WTC11 (cell line): Measurements from ENCODE around the gene PEAR1. TPM values are rescaled to one million over a fixed set of nuclear protein-coding genes. Genes with fewer than 3 reads are reported as not detected.

Experiments used
- ATAC-seq: fragments of 200-7000 bp; cut with Tn5 transposase; 2 replicates; pipeline ENCODE4 v1.10.0; 2021; ENCODE audit warnings: mild to moderate bottlenecking, moderate library complexity
- CTCF ChIA-PET: fragments of 300-600 bp; sonication (Branson Sonifier 250); formaldehyde crosslinking; loops from one replicate; lab custom pipeline; 2021; ENCODE audit warnings: antibody characterized with exemption; lab: Charles Lee
- POLR2A ChIA-PET: fragments of 350-600 bp; sonication (Branson Sonifier 250); formaldehyde crosslinking; loops from one replicate; lab custom pipeline; 2021; ENCODE audit warnings: antibody characterized with exemption; lab: Charles Lee
- DNase-seq: peaks from one replicate; pipeline ENCODE4 v3.0.0; 2021; ENCODE audit warnings: low spot score
- H3K27ac Mint-ChIP-seq: 2 replicates; pipeline ENCODE4 v1.8.0; 2021; ENCODE audit warnings: mixed read lengths
- H3K27me3 Mint-ChIP-seq: 2 replicates; pipeline ENCODE4 v1.8.0; 2021; ENCODE audit warnings: low read depth, mild to moderate bottlenecking, moderate library complexity, mixed read lengths
- H3K36me3 Mint-ChIP-seq: 2 replicates; pipeline ENCODE4 v1.8.0; 2021; ENCODE audit warnings: mixed read lengths
- H3K4me1 Mint-ChIP-seq: 2 replicates; pipeline ENCODE4 v1.8.0; 2022; ENCODE audit warnings: mixed read lengths
- H3K4me3 Mint-ChIP-seq: 2 replicates; pipeline ENCODE4 v1.8.0; 2021; ENCODE audit warnings: mild to moderate bottlenecking, moderate library complexity, mixed read lengths
- H3K9me3 Mint-ChIP-seq: 2 replicates; pipeline ENCODE4 v1.8.0; 2021; ENCODE audit warnings: mixed read lengths
- AFF4 ChIP-seq: sonication (generic); formaldehyde crosslinking; IDR thresholded peaks from 2 replicates; pipeline ENCODE4 v1.8.1; 2023; ENCODE audit warnings: mild to moderate bottlenecking, missing genetic modification reagents, borderline replicate concordance
- ATF1 ChIP-seq: sonication (generic); formaldehyde crosslinking; IDR thresholded peaks from 2 replicates; pipeline ENCODE4 v1.8.1; 2023; ENCODE audit warnings: mild to moderate bottlenecking, moderate library complexity, missing genetic modification reagents
- ATF2 ChIP-seq: sonication (generic); formaldehyde crosslinking; IDR thresholded peaks from 2 replicates; pipeline ENCODE4 v1.8.1; 2022; ENCODE audit warnings: low read depth, missing genetic modification reagents, borderline replicate concordance
- ELF4 ChIP-seq: sonication (generic); formaldehyde crosslinking; IDR thresholded peaks from 2 replicates; pipeline ENCODE4 v1.8.1; 2022; ENCODE audit warnings: low read depth, mild to moderate bottlenecking, moderate library complexity, missing genetic modification reagents
- MYBL2 ChIP-seq: sonication (generic); formaldehyde crosslinking; IDR thresholded peaks from 2 replicates; pipeline ENCODE4 v1.8.1; 2023; ENCODE audit warnings: mild to moderate bottlenecking, moderate library complexity, missing genetic modification reagents
- SP1 ChIP-seq: sonication (generic); formaldehyde crosslinking; conservative IDR thresholded peaks from 2 replicates; pipeline ENCODE4 v1.8.1; 2022; ENCODE audit warnings: missing genetic modification reagents
- USF1 ChIP-seq: sonication (generic); formaldehyde crosslinking; IDR thresholded peaks from 2 replicates; pipeline ENCODE4 v1.8.0; 2022; ENCODE audit warnings: mild to moderate bottlenecking, missing genetic modification reagents
- USF2 ChIP-seq: sonication (generic); formaldehyde crosslinking; IDR thresholded peaks from 2 replicates; pipeline ENCODE4 v1.8.1; 2023; ENCODE audit warnings: mild to moderate bottlenecking, missing genetic modification reagents, moderate library complexity
- ZNF232 ChIP-seq: sonication (generic); formaldehyde crosslinking; IDR thresholded peaks from 2 replicates; pipeline ENCODE4 v1.8.0; 2022; ENCODE audit warnings: mild to moderate bottlenecking, missing genetic modification reagents
- ZNF281 ChIP-seq: sonication (generic); formaldehyde crosslinking; IDR thresholded peaks from 2 replicates; pipeline ENCODE4 v1.8.0; 2023; ENCODE audit warnings: mild to moderate bottlenecking, missing genetic modification reagents
- ZNF396 ChIP-seq: fragments of 250-450 bp; sonication (Bioruptor Pico); IDR thresholded peaks from 2 replicates; pipeline ENCODE4 v1.8.0; 2021; ENCODE audit warnings: mild to moderate bottlenecking, moderate library complexity, borderline replicate concordance
- ZNF416 ChIP-seq: fragments of 250-450 bp; sonication (Bioruptor Pico); IDR thresholded peaks from 2 replicates; pipeline ENCODE4 v1.9.0; 2021; ENCODE audit warnings: mild to moderate bottlenecking, inconsistent platforms
- ZNF423 ChIP-seq: fragments of 250-450 bp; sonication (Bioruptor Pico); IDR thresholded peaks from 2 replicates; pipeline ENCODE4 v2.1.2; 2022; ENCODE audit warnings: mild to moderate bottlenecking, moderate library complexity
- ZNF532 ChIP-seq: fragments of 250-450 bp; sonication (Bioruptor Pico); IDR thresholded peaks from 2 replicates; pipeline ENCODE4 v1.9.0; 2021; ENCODE audit warnings: mild to moderate bottlenecking, borderline replicate concordance
- total RNA-seq: library from RNA; stranded (reverse); gene quantifications from 3 replicates; pipeline ENCODE4 v1.2.3, GENCODE V29; 2021
- TF ChIP-seq, protein P1 (sequence below): fragments of 250-450 bp; sonication (Bioruptor Pico); IDR thresholded peaks from 2 replicates; pipeline ENCODE4 v1.8.0; 2021; ENCODE audit warnings: mild to moderate bottlenecking
- TF ChIP-seq, protein P2 (sequence below): sonication (generic); formaldehyde crosslinking; IDR thresholded peaks from 2 replicates; pipeline ENCODE4 v1.8.0; 2022; ENCODE audit warnings: mild to moderate bottlenecking, missing genetic modification reagents
- TF ChIP-seq, protein P3 (sequence below): sonication (generic); formaldehyde crosslinking; IDR thresholded peaks from 2 replicates; pipeline ENCODE4 v1.8.1; 2023; ENCODE audit warnings: mild to moderate bottlenecking, missing genetic modification reagents

PEAR1 gene
- total RNA-seq, 1 experiment from 2014 or later, result 1.6 TPM

DNA sequence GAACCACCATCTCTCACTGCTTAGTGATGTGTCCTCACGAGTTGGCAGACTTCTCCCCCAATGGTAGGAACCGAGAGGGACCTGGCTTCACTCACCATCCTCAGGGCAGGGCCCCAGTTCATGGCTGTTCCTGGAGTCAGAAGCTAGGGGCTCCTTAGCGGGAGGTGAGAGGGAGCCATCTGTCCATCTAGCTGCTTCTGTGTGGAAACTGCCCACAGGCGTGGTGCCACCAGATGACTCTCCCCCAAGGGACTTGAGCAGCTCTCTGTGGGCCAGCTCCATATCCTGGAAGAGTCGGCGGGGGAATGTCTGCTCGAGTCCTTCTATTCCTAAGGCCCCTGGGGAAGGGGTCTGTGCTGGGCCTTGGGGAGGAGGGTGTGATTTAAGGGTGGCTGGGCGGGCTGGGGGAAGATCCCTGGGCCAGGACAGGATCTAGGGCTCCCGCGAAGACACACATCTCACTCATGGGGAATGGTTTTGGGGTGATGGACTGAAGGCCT, 43.3 kb downstream of the PEAR1 start (continued):
- TF ChIP-seq AFF4 (CRISPR knock-in tag) (no peak), ZNF532 (CRISPR knock-in tag) (no peak), ELF4 (CRISPR knock-in tag) (no peak), USF1 (CRISPR knock-in tag) (no peak), ATF2 (CRISPR knock-in tag) (no peak), ZNF281 (CRISPR knock-in tag) (no peak), SP1 (no peak), MYBL2 (CRISPR knock-in tag) (no peak), ATF1 (CRISPR knock-in tag) (no peak), ZNF423 (no peak), ZNF416 (no peak)

DNA sequence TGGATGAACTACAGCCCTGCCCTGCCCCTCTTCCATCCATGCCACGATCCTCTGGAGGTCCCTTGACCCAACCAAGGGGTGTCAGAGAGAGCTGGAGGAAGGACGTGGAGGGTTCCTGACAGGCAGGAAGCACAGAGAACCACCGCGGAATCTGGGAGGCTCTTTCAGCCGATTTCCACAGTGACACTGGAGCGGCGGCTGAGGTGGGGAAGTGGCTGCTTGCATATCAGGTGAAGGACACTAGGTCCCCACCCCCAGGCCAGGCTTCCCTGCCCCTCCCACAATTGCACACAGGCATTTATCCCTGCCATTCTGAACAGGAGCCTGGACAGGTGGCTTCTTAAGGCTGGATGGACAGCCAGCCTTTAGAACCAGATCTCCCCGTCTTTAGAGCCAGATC, 44.4 kb downstream of the PEAR1 start:
- DNase-seq (no peak), ATAC-seq (no peak)
- no peak overlapping the region for H3K4me3 Mint-ChIP-seq
- POLR2A ChIA-PET, result no interaction called here
- H3K27ac Mint-ChIP-seq, result no peak overlapping the region
- H3K4me1 Mint-ChIP-seq, result peaks cover 15% of the 10 kb centered on the region
- H3K27me3 Mint-ChIP-seq, result no peaks in the 10 kb centered on the region
- peaks cover 35% of the 10 kb centered on the region for H3K36me3 Mint-ChIP-seq
- no peaks in the 10 kb centered on the region for H3K9me3 Mint-ChIP-seq
- CTCF ChIA-PET, result interaction anchor here (1.1 to 2.2 kb wide), 3 partner anchors 10 to 136 kb away, joined by 3 to 7 read pairs (median 6); no protein-coding TSS in a partner anchor
- TF ChIP-seq ZNF232 (CRISPR knock-in tag) (no peak), ZNF416 (no peak), USF2 (CRISPR knock-in tag) (no peak), ZNF396 (CRISPR knock-in tag) (no peak), SP1 (no peak)
- TF ChIP-seq, protein P1, sequence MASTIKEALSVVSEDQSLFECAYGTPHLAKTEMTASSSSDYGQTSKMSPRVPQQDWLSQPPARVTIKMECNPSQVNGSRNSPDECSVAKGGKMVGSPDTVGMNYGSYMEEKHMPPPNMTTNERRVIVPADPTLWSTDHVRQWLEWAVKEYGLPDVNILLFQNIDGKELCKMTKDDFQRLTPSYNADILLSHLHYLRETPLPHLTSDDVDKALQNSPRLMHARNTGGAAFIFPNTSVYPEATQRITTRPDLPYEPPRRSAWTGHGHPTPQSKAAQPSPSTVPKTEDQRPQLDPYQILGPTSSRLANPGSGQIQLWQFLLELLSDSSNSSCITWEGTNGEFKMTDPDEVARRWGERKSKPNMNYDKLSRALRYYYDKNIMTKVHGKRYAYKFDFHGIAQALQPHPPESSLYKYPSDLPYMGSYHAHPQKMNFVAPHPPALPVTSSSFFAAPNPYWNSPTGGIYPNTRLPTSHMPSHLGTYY (CRISPR knock-in tag), result no peak
- TF ChIP-seq, protein P2, sequence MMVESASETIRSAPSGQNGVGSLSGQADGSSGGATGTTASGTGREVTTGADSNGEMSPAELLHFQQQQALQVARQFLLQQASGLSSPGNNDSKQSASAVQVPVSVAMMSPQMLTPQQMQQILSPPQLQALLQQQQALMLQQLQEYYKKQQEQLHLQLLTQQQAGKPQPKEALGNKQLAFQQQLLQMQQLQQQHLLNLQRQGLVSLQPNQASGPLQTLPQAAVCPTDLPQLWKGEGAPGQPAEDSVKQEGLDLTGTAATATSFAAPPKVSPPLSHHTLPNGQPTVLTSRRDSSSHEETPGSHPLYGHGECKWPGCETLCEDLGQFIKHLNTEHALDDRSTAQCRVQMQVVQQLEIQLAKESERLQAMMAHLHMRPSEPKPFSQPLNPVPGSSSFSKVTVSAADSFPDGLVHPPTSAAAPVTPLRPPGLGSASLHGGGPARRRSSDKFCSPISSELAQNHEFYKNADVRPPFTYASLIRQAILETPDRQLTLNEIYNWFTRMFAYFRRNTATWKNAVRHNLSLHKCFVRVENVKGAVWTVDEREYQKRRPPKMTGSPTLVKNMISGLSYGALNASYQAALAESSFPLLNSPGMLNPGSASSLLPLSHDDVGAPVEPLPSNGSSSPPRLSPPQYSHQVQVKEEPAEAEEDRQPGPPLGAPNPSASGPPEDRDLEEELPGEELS (CRISPR knock-in tag), result no peak
- TF ChIP-seq, protein P3, sequence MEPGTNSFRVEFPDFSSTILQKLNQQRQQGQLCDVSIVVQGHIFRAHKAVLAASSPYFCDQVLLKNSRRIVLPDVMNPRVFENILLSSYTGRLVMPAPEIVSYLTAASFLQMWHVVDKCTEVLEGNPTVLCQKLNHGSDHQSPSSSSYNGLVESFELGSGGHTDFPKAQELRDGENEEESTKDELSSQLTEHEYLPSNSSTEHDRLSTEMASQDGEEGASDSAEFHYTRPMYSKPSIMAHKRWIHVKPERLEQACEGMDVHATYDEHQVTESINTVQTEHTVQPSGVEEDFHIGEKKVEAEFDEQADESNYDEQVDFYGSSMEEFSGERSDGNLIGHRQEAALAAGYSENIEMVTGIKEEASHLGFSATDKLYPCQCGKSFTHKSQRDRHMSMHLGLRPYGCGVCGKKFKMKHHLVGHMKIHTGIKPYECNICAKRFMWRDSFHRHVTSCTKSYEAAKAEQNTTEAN, result no peak
